Small intestine (tissue), 7 donors: ENCODE results near the gene FRMD8. TPM values are rescaled to one million over a fixed set of nuclear protein-coding genes. Genes with fewer than 3 reads are reported as not detected.
A peak's percentile ranks its signal among the peaks of the same experiment; 100 is the strongest.
"Not testable (repeated sequence)": the region's sequence is repeated elsewhere in the genome, so short reads cannot be mapped to it uniquely, and the experiment has no call there.

Experiments
- DNase-seq, 2 donors: peaks; one replicate each; pipeline versions ENCODE4 v3.0.0 to v3.0.0-alpha.2; 2013
- FAIRE-seq: peaks from 2 replicates; lab custom pipeline; 2012; peaks lifted over from hg19 to GRCh38; lab: Jason Lieb, UNC
- H3K27ac ChIP-seq, 3 donors: one replicate each; pipeline ENCODE4 v1.5.1; 2013; ENCODE audit warnings: low read length in 2 of 3, mild to moderate bottlenecking in 2 of 3, control low read depth in 1 of 3, inconsistent platforms in 1 of 3, low read depth in 1 of 3, moderate library complexity in 1 of 3
- H3K27me3 ChIP-seq, 3 donors: one replicate each; pipeline ENCODE4 v1.6.1; 2013; ENCODE audit warnings: low read length in 3 of 3, inconsistent platforms in 1 of 3; ENCODE audit not compliant: control insufficient read depth in 3 of 3, insufficient read depth in 3 of 3
- H3K36me3 ChIP-seq, 3 donors: one replicate each; pipeline ENCODE4 v1.6.1; 2013; ENCODE audit warnings: low read length in 3 of 3, inconsistent platforms in 1 of 3, low read depth in 1 of 3, mild to moderate bottlenecking in 1 of 3, moderate library complexity in 1 of 3; ENCODE audit not compliant: control insufficient read depth in 3 of 3, insufficient read depth in 2 of 3
- H3K4me1 ChIP-seq, 3 donors: one replicate each; pipeline ENCODE4 v1.6.1; 2013; ENCODE audit warnings: low read length in 2 of 3, inconsistent platforms in 1 of 3, low read depth in 1 of 3, mild to moderate bottlenecking in 1 of 3, moderate library complexity in 1 of 3; ENCODE audit not compliant: control insufficient read depth in 3 of 3, insufficient read depth in 2 of 3
- H3K4me3 ChIP-seq, 3 donors: one replicate each; pipeline ENCODE4 v1.5.1; 2013; ENCODE audit warnings: low read length in 3 of 3, control low read depth in 1 of 3, inconsistent platforms in 1 of 3, low read depth in 1 of 3, mild to moderate bottlenecking in 1 of 3, moderate library complexity in 1 of 3
- H3K9me3 ChIP-seq, 2 donors: one replicate each; pipeline ENCODE4 v1.6.1; 2013; ENCODE audit warnings: low read depth in 1 of 2, low read length in 1 of 2; ENCODE audit not compliant: control insufficient read depth in 2 of 2, insufficient read depth in 1 of 2
- WGBS, 3 donors: extraction: QIAGEN DNeasy Blood & Tissue Kit; methylation state at CpG; one replicate each; pipeline ENCODE4 v1.1.7; 2013; 5-methylcytosine and 5-hydroxymethylcytosine counted together
- polyA plus RNA-seq, 4 donors: library from polyadenylated mRNA; stranded (reverse) in 3 of 4; unstranded in 1 of 4; fragments of 200-250 nt in 3 of 4; fragments of 120-200 nt in 1 of 4; gene quantifications; one replicate each; pipeline versions ENCODE4 v1.2.1 to v1.2.3, GENCODE V29; 2013
- donor health status: healthy with polysubstance abuse.
- donor health status: control.
- donor health status: control.
- donor health status: Bipolar disorder and iron deficiency.
- donor health status: healthy.

The FRMD8 gene
- polyA plus RNA-seq, 4 donors: 24.4 to 31.1 (median 26.9) TPM

DNA sequence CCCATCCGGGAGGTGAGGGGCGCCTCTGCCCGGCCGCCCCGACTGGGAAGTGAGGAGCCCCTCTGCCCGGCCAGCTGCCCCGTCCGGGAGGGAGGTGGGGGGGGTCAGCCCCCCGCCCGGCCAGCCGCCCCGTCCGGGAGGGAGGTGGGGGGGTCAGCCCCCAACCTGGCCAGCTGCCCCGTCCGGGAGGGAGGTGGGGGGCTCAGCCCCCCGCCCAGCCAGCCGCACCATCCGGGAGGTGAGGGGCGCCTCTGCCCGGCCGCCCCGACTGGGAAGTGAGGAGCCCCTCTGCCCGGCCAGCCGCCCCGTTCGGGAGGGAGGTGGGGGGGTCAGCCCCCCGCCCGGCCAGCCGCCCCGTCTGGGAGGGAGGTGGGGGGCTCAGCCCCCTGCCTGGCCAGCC lies 64.9 kb downstream of the FRMD8 start:
- not testable (repeated sequence) for H3K4me1 ChIP-seq, FAIRE-seq, H3K27me3 ChIP-seq, H3K4me3 ChIP-seq, H3K9me3 ChIP-seq, H3K27ac ChIP-seq, H3K36me3 ChIP-seq, DNase-seq
- 80 to 90% methylated on average over 3 to 19 of the region's 30 CpGs; no CpG with 5 or more reads in 1 of the 3 donors for WGBS, 3 donors

GRCh38 chr11:65452259-65452658 lies 65.8 kb downstream of the FRMD8 start:
- not testable (repeated sequence) for H3K27me3 ChIP-seq, H3K36me3 ChIP-seq, FAIRE-seq, H3K9me3 ChIP-seq, H3K4me3 ChIP-seq, DNase-seq, H3K4me1 ChIP-seq
- H3K27ac ChIP-seq: peak overlapping the region in 1 of 3 donors; percentile 82
- WGBS, 3 donors: 43 to 67% (median 57%) methylated on average over 1 to 3 of the region's 3 CpGs

DNA sequence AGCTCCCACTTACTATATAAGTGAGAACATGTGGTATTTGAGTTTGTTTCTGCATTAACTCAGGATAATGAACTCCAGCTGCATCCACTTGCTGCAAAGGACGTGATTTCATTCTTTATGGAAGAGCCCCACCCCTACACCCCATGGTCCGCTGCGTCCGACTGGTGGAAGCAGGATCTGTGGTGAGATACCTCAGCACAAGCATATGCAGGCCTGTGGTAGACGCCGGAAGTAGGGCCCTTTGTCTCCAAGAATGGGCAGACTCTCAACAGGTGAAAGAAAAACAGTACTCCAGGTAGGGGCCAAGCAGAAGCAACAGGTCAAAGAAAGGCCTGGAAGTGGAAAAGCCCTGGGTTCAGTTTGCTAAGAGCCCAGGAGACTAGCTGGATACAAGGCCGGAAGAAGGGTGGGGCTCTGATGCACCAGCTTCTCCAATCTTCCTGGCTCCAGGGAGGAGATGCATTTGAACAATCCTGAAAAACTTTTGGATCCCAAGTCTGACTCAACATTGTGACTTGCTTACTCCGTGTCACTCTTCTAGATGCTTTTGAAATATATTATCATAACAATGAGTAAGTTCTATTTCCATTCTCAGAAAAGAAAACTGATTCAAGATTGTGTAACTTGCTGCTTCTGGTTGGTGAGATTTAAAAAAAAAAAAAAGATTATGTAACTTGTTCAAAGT lies 66.5 kb downstream of the FRMD8 start:
- WGBS, 3 donors: 64 to 82% (median 80%) methylated on average over 8 of the region's 8 CpGs
- no peak for FAIRE-seq
- Histone ChIP-seq H3K4me1 (peaks cover 0 to 6% (median 3%) of the 10 kb centered on the region in 3 donors), H3K36me3 (no peaks in the 10 kb centered on the region), H3K4me3 (no peak overlapping the region), H3K27ac (peak overlapping the region in 1 of 3 donors; percentile 82), H3K9me3 (peaks cover 0 to 6% of the 10 kb centered on the region in 2 donors), H3K27me3 (no peaks in the 10 kb centered on the region)
- DNase-seq: peak in 1 of 2 donors; percentile 21

DNA sequence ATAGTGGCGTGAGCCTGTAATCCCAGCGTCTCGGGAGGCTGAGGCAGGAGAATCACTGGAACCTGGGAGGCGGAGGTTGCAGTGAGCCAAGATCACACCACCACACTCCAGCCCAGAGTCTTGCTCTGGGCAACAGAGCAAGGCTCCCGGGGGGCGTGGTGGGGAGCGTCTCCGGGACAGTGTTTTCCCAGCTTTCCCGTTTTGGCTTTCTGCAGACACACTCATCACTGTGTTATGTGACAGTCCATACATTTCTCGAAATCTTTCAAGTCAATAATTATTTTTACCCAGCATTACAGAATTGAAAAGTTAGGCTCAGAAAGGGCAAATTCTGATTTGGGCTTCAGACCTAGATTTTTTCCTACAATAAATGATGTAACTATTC lies 67.9 kb downstream of the FRMD8 start:
- 67 to 80% (median 72%) methylated on average over 10 of the region's 10 CpGs for WGBS, 3 donors
- H3K9me3 ChIP-seq: peaks cover 0 to 3% of the 10 kb centered on the region in 2 donors
- FAIRE-seq: no peak
- peak overlapping the region in 2 of 3 donors; percentile 42 to 70 for H3K4me3 ChIP-seq
- H3K36me3 ChIP-seq: no peaks in the 10 kb centered on the region
- H3K27me3 ChIP-seq: no peaks in the 10 kb centered on the region
- no peak for DNase-seq
- peak overlapping the region in 2 of 3 donors; percentile 24 to 85 for H3K27ac ChIP-seq
- H3K4me1 ChIP-seq: peaks cover 0 to 6% (median 3%) of the 10 kb centered on the region in 3 donors

- peaks cover 0 to 6% (median 3%) of the 10 kb centered on the region in 3 donors for H3K4me1 ChIP-seq
- no peak for FAIRE-seq
- peak; percentile 87 to 94 for DNase-seq
- peak overlapping the region; percentile 26 to 70 (median 42) for H3K4me3 ChIP-seq
- peaks cover 0 to 3% of the 10 kb centered on the region in 2 donors for H3K9me3 ChIP-seq
- WGBS, 3 donors: 4 to 9% (median 5%) methylated on average over 44 to 47 of the region's 47 CpGs
- H3K36me3 ChIP-seq: no peaks in the 10 kb centered on the region
- peak overlapping the region; percentile 24 to 85 (median 79) for H3K27ac ChIP-seq
- H3K27me3 ChIP-seq: no peaks in the 10 kb centered on the region
Measured at GRCh38 chr11:65454696-65455456, 68.4 kb downstream of the FRMD8 start.

DNA sequence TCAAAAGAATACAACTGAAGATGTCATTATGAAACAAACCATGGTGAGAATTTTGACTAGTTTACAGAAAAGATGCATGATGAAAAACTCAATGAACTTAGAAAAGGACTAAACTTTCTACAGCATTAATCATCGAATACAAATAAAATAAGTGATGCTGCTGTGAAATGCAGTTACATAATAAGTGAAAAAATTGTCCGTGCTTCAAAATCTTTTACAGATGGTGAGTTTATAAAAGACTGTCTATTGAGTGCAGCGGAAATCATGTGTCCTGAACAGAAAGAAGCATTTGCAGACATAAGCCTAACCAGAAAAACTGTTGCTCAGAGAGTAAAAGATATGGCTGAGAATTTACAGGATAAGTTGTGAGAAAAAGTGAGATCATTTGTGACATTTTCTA lies 70.0 kb downstream of the FRMD8 start:
- DNase-seq (no peak), FAIRE-seq (no peak)
- H3K9me3 ChIP-seq: peaks cover 0 to 3% of the 10 kb centered on the region in 2 donors
- 84 to 91% (median 89%) methylated on average over 3 of the region's 3 CpGs for WGBS, 3 donors
- H3K27ac ChIP-seq: no peak overlapping the region
- H3K27me3 ChIP-seq: no peaks in the 10 kb centered on the region
- H3K36me3 ChIP-seq: no peaks in the 10 kb centered on the region
- no peak overlapping the region for H3K4me3 ChIP-seq
- H3K4me1 ChIP-seq: peaks cover 0 to 6% (median 3%) of the 10 kb centered on the region in 3 donors

DNA sequence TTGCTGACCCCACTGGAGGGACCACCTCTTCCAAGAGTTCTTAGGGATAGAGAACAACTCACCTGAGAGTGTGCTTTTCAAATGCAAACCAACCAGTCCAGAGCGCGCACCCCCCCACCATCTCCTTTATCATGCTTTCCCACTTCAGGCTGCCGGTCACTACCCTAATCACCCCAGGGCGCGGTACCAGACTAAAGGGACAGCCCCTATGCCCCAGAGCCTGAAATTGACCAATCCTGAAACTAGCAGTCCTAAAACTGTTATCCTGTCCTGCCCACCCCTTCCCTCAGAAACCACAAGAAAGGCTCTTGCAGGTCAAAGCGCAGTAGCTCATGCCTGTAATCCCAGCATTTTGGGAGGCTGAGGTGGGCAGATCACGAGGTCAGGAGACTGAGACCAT lies 73.1 kb downstream of the FRMD8 start:
- Histone ChIP-seq H3K9me3 (peaks cover 0 to 3% of the 10 kb centered on the region in 2 donors), H3K36me3 (no peaks in the 10 kb centered on the region), H3K27ac (no peak overlapping the region), H3K4me1 (peaks cover 0 to 6% (median 3%) of the 10 kb centered on the region in 3 donors), H3K27me3 (no peaks in the 10 kb centered on the region), H3K4me3 (no peak overlapping the region)
- no peak for FAIRE-seq
- WGBS, 3 donors: 74 to 90% (median 80%) methylated on average over 7 of the region's 7 CpGs
- no peak for DNase-seq
